Fibroblast of pulmonary artery (primary cell): Measurements from ENCODE around the gene SPACA6.
"Not testable (repeated sequence)": the region's sequence is repeated elsewhere in the genome, so short reads cannot be mapped to it uniquely, and the experiment has no call there.

Experiments used
- DNase-seq: peaks from one replicate; pipeline ENCODE4 v3.0.0-alpha.2; 2010; ENCODE audit warnings: low read depth
- H3K4me3 ChIP-seq: replicated peaks from 2 replicates; pipeline ENCODE4 v1.5.1; 2011; ENCODE audit warnings: low read depth, mild to moderate bottlenecking, control low read depth, low read length, moderate library complexity
- TF ChIP-seq, protein P1 (sequence below): IDR thresholded peaks from 2 replicates; pipeline ENCODE4 v1.5.1; 2011; ENCODE audit warnings: mild to moderate bottlenecking, control low read depth, low read length, inconsistent platforms; ENCODE audit errors: missing control alignments

Gene SPACA6

DNA sequence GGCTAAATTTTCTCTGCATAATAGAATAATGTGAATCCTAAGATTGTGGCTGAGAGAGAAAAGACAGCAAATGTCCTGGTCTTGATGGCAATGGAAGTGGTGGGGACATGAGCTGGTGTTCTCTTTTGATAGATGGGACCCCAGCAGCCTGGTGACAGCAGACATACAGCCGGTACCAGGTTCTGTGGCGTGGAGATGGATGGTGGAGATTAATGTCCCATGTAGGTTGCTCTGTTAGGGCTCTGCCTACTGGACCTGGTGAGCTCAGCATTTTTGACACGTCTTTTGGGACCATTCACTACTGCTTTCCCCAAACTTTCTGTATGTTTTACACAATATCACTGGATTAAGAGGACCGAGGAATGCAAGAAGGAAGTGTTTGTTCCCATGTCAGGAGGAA is 38.3 kb upstream of the SPACA6 start:
- TF ChIP-seq, protein P1, sequence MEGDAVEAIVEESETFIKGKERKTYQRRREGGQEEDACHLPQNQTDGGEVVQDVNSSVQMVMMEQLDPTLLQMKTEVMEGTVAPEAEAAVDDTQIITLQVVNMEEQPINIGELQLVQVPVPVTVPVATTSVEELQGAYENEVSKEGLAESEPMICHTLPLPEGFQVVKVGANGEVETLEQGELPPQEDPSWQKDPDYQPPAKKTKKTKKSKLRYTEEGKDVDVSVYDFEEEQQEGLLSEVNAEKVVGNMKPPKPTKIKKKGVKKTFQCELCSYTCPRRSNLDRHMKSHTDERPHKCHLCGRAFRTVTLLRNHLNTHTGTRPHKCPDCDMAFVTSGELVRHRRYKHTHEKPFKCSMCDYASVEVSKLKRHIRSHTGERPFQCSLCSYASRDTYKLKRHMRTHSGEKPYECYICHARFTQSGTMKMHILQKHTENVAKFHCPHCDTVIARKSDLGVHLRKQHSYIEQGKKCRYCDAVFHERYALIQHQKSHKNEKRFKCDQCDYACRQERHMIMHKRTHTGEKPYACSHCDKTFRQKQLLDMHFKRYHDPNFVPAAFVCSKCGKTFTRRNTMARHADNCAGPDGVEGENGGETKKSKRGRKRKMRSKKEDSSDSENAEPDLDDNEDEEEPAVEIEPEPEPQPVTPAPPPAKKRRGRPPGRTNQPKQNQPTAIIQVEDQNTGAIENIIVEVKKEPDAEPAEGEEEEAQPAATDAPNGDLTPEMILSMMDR, result no peak
- no peak for DNase-seq
- H3K4me3 ChIP-seq, result no peak overlapping the region

DNA sequence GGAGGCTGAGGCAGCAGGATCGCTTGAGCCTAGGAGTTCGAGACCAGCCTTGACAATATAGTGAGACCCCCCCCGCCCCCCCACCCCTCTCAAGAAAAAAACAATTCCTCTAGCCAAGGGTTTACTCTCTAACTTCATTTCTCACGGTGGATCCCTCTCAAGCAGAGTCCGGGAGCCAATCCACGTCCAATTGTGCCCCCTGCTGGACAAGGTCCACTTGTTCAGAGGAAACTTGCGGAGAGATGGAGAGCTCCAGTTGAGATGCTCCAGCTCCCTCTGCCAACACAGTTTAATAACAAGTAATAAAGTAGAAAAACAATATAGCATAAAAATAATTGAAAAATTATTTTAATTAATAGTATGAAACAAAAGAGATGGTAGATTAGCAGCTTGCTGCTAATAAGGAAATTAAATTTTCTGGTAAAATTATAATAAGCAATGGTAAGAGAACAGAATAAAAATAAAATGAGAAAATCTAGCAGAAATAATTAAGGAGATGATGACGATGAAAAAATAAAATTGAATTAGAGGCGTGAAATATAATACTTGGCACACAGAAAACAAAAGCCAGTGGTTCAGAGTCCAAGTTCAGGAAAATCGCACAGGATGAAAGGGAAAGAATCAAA is 32.0 kb upstream of the SPACA6 start:
- H3K4me3 ChIP-seq, result no peak overlapping the region
- TF ChIP-seq, protein P1, result peak; percentile 76
- peak; percentile 88 for DNase-seq

DNA sequence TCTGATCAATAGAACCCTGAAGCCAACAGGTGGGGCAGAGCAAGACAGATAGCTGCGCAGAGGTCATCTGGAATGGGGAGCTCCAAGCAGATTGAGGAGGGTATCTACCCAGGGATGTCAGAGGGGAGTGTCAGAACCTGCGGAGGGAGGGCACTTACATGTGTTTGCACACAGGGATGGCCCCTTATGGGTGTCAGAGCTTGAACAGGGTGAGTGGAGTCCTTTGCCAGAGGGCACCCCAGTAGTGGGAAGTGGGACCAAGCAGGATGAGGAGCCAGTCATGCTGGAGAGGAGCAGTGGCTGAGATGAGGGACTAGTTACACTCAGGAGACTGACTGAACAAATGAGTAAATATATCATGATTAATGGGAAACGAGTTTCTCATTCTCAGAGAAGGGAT is 29.5 kb upstream of the SPACA6 start:
- no peak for DNase-seq
- H3K4me3 ChIP-seq, result no peak overlapping the region
- TF ChIP-seq, protein P1, result no peak

DNA sequence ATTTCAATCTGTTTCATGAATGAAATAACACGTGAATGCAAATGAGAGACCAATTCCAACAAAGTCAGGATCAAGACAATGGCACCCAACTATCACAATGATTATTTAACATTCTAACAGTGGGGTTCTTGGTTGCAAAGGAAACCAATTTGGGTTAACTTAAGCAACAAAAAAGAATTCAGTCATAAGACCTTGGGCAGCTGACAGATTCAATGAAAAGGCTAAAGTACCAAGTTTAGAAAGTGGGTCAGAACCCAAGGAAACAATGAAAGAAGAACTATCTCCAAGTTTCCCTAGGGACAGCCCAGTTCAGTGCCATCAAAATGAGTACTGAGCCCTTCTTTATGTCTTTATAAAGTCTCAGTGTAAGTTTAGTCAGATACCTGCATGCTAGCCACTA is 29.0 kb upstream of the SPACA6 start:
- no peak for DNase-seq
- TF ChIP-seq, protein P1, result no peak
- H3K4me3 ChIP-seq, result no peak overlapping the region

DNA sequence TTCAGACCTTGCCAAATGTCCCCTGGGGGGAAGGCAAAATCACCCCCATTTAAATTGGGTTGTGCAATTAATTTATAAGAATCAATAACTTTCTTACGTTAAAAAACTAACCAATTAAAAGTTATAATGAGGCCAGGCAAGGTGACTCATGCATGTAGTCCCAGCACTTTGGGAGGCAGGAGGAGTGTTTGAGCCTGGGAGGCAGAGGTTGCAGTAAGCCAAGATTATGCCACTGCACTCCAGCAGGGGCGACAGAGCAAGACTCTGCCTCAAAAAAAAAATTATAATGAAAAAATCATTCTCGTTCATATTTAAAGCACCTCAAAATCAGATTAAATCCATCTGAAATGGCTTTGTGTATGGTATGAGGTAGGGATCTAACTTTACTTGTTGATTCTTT is 28.1 kb upstream of the SPACA6 start:
- TF ChIP-seq, protein P1, result peak; percentile 22
- no peak for DNase-seq

DNA sequence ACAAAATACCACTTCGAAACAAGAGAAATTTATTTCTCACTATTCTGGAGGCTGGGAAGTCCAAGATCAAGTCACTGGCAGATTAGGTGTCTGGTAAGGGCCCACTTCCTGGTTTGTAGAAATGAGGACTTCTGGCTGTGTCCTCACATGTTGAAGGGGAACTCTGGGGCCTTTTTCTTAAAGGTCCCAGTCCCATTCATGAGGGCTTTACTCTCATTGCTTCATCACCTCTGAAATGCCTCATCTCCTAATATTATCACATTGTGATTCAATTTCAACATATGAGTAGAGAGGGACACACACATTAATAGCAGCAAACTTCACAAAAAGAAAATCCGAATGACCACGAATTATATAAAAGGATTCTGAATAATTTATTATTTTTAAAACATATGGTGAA is 24.9 kb upstream of the SPACA6 start:
- TF ChIP-seq, protein P1, result no peak
- no peak overlapping the region for H3K4me3 ChIP-seq
- DNase-seq, result no peak

More for the DNA sequence above, 28.1 kb upstream of the SPACA6 start:
- H3K4me3 ChIP-seq, result no peak overlapping the region

DNA sequence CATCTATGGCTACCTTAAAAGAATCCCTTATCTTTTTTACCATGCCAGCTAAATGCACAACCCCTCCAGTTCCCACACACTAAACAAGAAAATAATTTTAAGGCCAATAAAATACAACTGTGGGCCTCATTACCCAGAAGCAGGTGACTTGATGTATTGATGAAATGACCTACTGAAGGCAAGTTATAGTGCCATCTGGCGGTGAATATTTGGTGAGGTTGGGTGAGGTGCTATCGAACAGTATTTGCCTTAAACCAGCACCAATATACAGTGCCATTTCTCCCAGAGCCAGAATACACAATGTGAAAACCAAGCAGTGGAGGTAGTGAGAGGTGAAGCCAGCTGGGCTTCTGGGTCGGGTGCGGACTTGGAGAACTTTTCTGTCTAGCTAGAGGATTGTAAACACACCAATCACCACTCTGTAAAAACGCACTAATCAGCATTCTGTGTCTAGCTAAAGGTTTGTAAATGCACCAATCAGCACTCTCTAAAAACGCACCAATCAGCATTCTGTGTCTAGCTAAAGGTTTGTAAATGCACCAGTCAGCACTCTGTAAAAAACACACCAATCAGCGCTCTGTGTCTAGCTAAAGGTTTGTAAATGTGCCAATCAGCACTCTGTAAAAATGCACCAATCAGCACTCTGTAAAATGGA is 17.1 kb upstream of the SPACA6 start:
- DNase-seq, result peak; percentile 44
- not testable (repeated sequence) for H3K4me3 ChIP-seq
- TF ChIP-seq, protein P1, result peak; percentile 46
